Stimulated activated memory B cell treated with anti-CD40 and anti-IgM and Interleukin-4, amounts not matched to agents 10 μg/mL and 1 μg/mL and 100 μg/mL, for 72 hours (primary cell): ENCODE measurements around the gene APBB2.
A peak's percentile ranks its signal among the peaks of the same experiment; 100 is the strongest.

ENCODE experiments used
- ATAC-seq: fragments of 150-1000 bp; cut with Tn5 transposase; 2 replicates; pipeline ENCODE4 v1.10.0; 2021
- H3K27ac Mint-ChIP-seq: one replicate; pipeline ENCODE4 v1.8.0; 2022; ENCODE audit warnings: mild to moderate bottlenecking, mixed read lengths
- H3K27me3 Mint-ChIP-seq: one replicate; pipeline ENCODE4 v1.8.0; 2022; ENCODE audit warnings: mixed read lengths
- H3K36me3 Mint-ChIP-seq: one replicate; pipeline ENCODE4 v1.8.0; 2022; ENCODE audit warnings: mixed read lengths
- H3K4me1 Mint-ChIP-seq: one replicate; pipeline ENCODE4 v1.8.0; 2022; ENCODE audit warnings: mixed read lengths
- H3K4me3 Mint-ChIP-seq: one replicate; pipeline ENCODE4 v1.8.0; 2022; ENCODE audit warnings: mild to moderate bottlenecking, moderate library complexity, mixed read lengths
- H3K9me3 Mint-ChIP-seq: one replicate; pipeline ENCODE4 v1.8.0; 2022; ENCODE audit warnings: mixed read lengths

APBB2 gene

GRCh38 chr4:41129128-41129754 is 85.1 kb downstream of the APBB2 start:
- no peaks in the 10 kb centered on the region for H3K36me3 Mint-ChIP-seq
- H3K4me1 Mint-ChIP-seq, result no peaks in the 10 kb centered on the region
- no peak overlapping the region for H3K27ac Mint-ChIP-seq
- peaks cover 8% of the 10 kb centered on the region for H3K27me3 Mint-ChIP-seq
- no peaks in the 10 kb centered on the region for H3K9me3 Mint-ChIP-seq
- no peak for ATAC-seq
- no peak overlapping the region for H3K4me3 Mint-ChIP-seq

- H3K36me3 Mint-ChIP-seq, result no peaks in the 10 kb centered on the region
- no peak overlapping the region for H3K4me3 Mint-ChIP-seq
- peaks cover 8% of the 10 kb centered on the region for H3K27me3 Mint-ChIP-seq
- no peak overlapping the region for H3K27ac Mint-ChIP-seq
- no peaks in the 10 kb centered on the region for H3K4me1 Mint-ChIP-seq
- ATAC-seq, result no peak
- no peaks in the 10 kb centered on the region for H3K9me3 Mint-ChIP-seq
Observed at GRCh38 chr4:41125558-41126311, 88.6 kb downstream of the APBB2 start.

- no peaks in the 10 kb centered on the region for H3K9me3 Mint-ChIP-seq
- no peaks in the 10 kb centered on the region for H3K4me1 Mint-ChIP-seq
- no peaks in the 10 kb centered on the region for H3K36me3 Mint-ChIP-seq
- ATAC-seq, result no peak
- H3K27ac Mint-ChIP-seq, result no peak overlapping the region
- peaks cover 8% of the 10 kb centered on the region for H3K27me3 Mint-ChIP-seq
- no peak overlapping the region for H3K4me3 Mint-ChIP-seq
Observed at GRCh38 chr4:41124916-41125548, 89.3 kb downstream of the APBB2 start.

- no peak overlapping the region for H3K27ac Mint-ChIP-seq
- no peaks in the 10 kb centered on the region for H3K4me1 Mint-ChIP-seq
- no peaks in the 10 kb centered on the region for H3K9me3 Mint-ChIP-seq
- no peak overlapping the region for H3K4me3 Mint-ChIP-seq
- ATAC-seq, result peak; percentile 39
- H3K27me3 Mint-ChIP-seq, result peaks cover 8% of the 10 kb centered on the region
- H3K36me3 Mint-ChIP-seq, result no peaks in the 10 kb centered on the region
Observed at GRCh38 chr4:41122775-41123174, 91.6 kb downstream of the APBB2 start.

GRCh38 chr4:41122309-41122708 is 92.0 kb downstream of the APBB2 start:
- H3K4me1 Mint-ChIP-seq, result no peaks in the 10 kb centered on the region
- H3K27ac Mint-ChIP-seq, result no peak overlapping the region
- no peak for ATAC-seq
- no peak overlapping the region for H3K4me3 Mint-ChIP-seq
- no peaks in the 10 kb centered on the region for H3K36me3 Mint-ChIP-seq
- H3K9me3 Mint-ChIP-seq, result no peaks in the 10 kb centered on the region
- peaks cover 4% of the 10 kb centered on the region for H3K27me3 Mint-ChIP-seq

- Mint-ChIP-seq H3K27me3 (peaks cover under 1% of the 10 kb centered on the region), H3K4me3 (no peak overlapping the region), H3K36me3 (no peaks in the 10 kb centered on the region), H3K9me3 (no peaks in the 10 kb centered on the region), H3K27ac (no peak overlapping the region), H3K4me1 (no peaks in the 10 kb centered on the region)
- ATAC-seq, result no peak
Observed at GRCh38 chr4:41121906-41122305, 92.4 kb downstream of the APBB2 start.

- Mint-ChIP-seq H3K36me3 (no peaks in the 10 kb centered on the region), H3K9me3 (peaks cover 3% of the 10 kb centered on the region), H3K4me1 (no peaks in the 10 kb centered on the region), H3K4me3 (no peak overlapping the region), H3K27me3 (no peaks in the 10 kb centered on the region), H3K27ac (no peak overlapping the region)
- ATAC-seq, result no peak
Observed at GRCh38 chr4:41120297-41121217, 93.8 kb downstream of the APBB2 start.

GRCh38 chr4:41119867-41120295 is 94.5 kb downstream of the APBB2 start:
- Mint-ChIP-seq H3K9me3 (peaks cover 3% of the 10 kb centered on the region), H3K27ac (no peak overlapping the region), H3K27me3 (no peaks in the 10 kb centered on the region), H3K4me3 (no peak overlapping the region), H3K4me1 (no peaks in the 10 kb centered on the region), H3K36me3 (no peaks in the 10 kb centered on the region)
- no peak for ATAC-seq

- H3K27ac Mint-ChIP-seq, result no peak overlapping the region
- H3K36me3 Mint-ChIP-seq, result no peaks in the 10 kb centered on the region
- H3K27me3 Mint-ChIP-seq, result no peaks in the 10 kb centered on the region
- H3K9me3 Mint-ChIP-seq, result peaks cover 9% of the 10 kb centered on the region
- H3K4me1 Mint-ChIP-seq, result no peaks in the 10 kb centered on the region
- no peak overlapping the region for H3K4me3 Mint-ChIP-seq
- no peak for ATAC-seq
Observed at GRCh38 chr4:41111791-41112190, 102.6 kb downstream of the APBB2 start.

GRCh38 chr4:41110050-41110449 is 104.3 kb downstream of the APBB2 start:
- Mint-ChIP-seq H3K4me1 (no peaks in the 10 kb centered on the region), H3K4me3 (no peak overlapping the region), H3K36me3 (no peaks in the 10 kb centered on the region), H3K9me3 (peaks cover 5% of the 10 kb centered on the region), H3K27me3 (no peaks in the 10 kb centered on the region), H3K27ac (no peak overlapping the region)
- no peak for ATAC-seq

GRCh38 chr4:41108481-41108880 is 105.9 kb downstream of the APBB2 start:
- H3K4me1 Mint-ChIP-seq, result no peaks in the 10 kb centered on the region
- H3K27me3 Mint-ChIP-seq, result no peaks in the 10 kb centered on the region
- H3K27ac Mint-ChIP-seq, result no peak overlapping the region
- peak; percentile 41 for ATAC-seq
- H3K9me3 Mint-ChIP-seq, result peaks cover 3% of the 10 kb centered on the region
- no peak overlapping the region for H3K4me3 Mint-ChIP-seq
- no peaks in the 10 kb centered on the region for H3K36me3 Mint-ChIP-seq

- Mint-ChIP-seq H3K36me3 (no peaks in the 10 kb centered on the region), H3K9me3 (peaks cover 3% of the 10 kb centered on the region), H3K4me1 (no peaks in the 10 kb centered on the region), H3K27ac (no peak overlapping the region), H3K27me3 (no peaks in the 10 kb centered on the region), H3K4me3 (no peak overlapping the region)
- ATAC-seq, result no peak
Observed at GRCh38 chr4:41106694-41107419, 107.5 kb downstream of the APBB2 start.

GRCh38 chr4:41106081-41106480 is 108.3 kb downstream of the APBB2 start:
- no peak overlapping the region for H3K27ac Mint-ChIP-seq
- no peaks in the 10 kb centered on the region for H3K4me1 Mint-ChIP-seq
- H3K4me3 Mint-ChIP-seq, result no peak overlapping the region
- H3K36me3 Mint-ChIP-seq, result no peaks in the 10 kb centered on the region
- peaks cover 3% of the 10 kb centered on the region for H3K9me3 Mint-ChIP-seq
- ATAC-seq, result no peak
- no peaks in the 10 kb centered on the region for H3K27me3 Mint-ChIP-seq

- peaks cover 3% of the 10 kb centered on the region for H3K9me3 Mint-ChIP-seq
- no peaks in the 10 kb centered on the region for H3K36me3 Mint-ChIP-seq
- no peaks in the 10 kb centered on the region for H3K4me1 Mint-ChIP-seq
- no peak overlapping the region for H3K27ac Mint-ChIP-seq
- no peaks in the 10 kb centered on the region for H3K27me3 Mint-ChIP-seq
- H3K4me3 Mint-ChIP-seq, result no peak overlapping the region
- ATAC-seq, result no peak
Observed at GRCh38 chr4:41104155-41104554, 110.2 kb downstream of the APBB2 start.
